ENCODE data around the gene LAG3. TPM values are rescaled to one million over a fixed set of nuclear protein-coding genes. Genes with fewer than 3 reads are reported as not detected.

The LAG3 gene
- total RNA-seq, 1 experiment from 2014 or later = 0.25 TPM

DNA sequence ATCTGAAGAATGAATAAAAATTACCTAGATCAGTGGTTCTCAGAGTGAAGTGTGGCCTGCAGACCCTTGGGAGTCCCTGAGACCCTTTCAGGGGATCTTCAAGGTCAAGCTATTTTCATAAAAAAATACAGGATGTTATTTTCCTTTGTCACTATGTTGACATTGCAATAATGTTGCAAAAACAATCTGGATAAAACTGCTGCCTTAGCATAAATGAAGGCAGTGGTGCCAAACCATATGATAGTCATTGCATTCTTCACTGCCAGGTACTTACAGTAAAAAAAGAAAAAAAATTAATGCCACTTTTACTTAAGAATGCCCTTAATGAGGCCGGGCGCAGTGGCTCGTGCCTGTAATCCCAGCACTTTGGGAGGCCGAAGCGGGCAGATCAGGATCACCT, 15.0 kb downstream of the LAG3 start:
- DNase-seq (ENCODE audit: extremely low read depth, low read depth) = no peak

DNA sequence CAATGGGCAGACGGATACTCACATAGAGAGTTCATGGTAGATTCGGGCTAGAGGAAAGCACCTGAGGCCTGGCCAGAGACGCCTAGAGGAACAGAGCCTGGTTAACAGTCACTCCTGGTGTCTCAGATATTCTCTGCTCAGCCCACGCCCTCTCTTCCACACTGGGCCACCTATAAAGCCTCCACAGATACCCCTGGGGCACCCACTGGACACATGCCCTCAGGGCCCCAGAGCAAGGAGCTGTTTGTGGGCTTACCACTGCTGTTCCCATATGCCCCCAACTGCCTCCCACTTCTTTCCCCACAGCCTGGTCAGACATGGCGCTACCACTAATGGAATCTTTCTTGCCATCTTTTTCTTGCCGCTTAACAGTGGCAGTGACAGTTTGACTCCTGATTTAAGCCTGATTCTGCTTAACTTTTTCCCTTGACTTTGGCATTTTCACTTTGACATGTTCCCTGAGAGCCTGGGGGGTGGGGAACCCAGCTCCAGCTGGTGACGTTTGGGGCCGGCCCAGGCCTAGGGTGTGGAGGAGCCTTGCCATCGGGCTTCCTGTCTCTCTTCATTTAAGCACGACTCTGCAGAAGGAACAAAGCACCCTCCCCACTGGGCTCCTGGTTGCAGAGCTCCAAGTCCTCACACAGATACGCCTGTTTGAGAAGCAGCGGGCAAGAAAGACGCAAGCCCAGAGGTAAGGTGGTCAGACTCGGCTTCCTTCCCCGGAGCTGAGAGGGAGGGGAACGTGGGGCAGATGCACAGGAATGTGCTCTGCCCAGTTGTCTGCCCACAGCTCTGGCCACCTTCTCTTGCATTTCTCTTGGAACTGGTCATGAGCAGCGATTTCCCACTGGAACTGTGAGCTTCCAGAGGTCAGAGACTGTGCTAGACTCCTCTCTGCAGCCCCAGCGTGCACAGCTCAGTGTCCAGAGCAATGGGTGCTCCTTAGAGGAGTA, 16.9 kb downstream of the LAG3 start, which contains the start of gene CD4:
Gene CD4 (plus strand): TSS at position 557 of the 953 bp plus-strand sequence. CDS start 10,611 bp downstream, outside the sequence.
- DNase-seq (ENCODE audit: extremely low read depth, low read depth) = no peak

DNA sequence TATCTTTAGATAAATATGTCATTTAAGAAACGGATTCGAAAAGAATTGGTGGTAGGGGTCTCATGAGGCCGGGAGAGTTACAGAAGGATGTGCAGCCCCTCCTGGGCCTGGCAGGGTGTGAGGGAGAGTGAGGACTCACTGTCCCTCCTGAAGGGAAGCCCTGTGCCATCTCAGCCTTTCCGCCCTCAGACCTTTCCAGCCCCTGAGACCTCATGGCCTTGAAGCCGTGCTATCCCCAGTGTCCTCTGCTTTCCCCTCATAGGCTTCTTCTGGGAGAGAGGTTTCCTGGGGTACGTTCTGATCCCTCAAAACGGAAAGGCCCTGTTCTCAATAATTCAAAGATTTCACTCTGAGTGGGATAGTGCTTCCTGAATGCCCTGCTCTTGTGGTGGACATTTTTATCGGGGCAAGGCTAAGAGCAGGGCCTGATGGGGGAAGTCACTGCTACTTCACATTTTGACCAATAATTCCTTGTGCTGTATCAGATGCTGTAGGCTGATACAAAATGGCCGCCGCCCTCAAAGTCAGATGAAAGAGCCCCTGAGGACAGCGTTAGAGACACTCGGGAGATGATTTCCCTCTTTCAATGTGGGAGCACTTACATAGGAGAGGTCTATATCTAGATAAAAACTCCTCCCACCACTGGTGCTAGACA, 18.3 kb downstream of the LAG3 start:
- DNase-seq (ENCODE audit: extremely low read depth, low read depth) = no peak

DNA sequence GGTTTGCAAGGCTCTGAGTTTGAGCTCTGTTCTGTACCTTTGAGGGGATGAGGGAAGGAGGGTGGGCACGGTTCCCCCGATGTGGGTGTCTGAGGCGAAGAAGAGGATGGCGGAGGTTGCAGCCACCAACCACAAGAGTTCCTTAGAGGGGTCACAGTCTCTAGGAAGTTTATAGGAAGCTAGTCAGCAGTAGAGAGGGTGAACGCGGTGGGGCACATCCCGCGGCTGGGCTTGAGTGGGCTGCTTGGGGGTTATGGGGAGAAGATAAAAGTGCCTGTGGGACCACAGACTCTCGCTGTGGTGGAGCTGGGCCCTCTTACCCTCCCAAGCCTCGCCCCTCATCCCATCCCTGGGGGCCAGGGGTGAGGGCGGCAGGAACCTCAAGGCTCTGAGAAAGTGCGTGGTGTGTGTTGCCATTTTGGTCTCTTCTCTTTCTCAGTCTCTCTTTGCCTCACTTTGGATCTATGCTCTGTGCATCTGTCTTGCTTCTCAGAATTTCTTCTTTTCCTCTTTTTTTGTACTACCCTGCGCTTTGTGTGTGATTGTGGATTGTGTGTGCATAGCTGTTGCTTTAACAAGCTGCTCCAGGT, 19.7 kb downstream of the LAG3 start:
- no peak for DNase-seq (ENCODE audit: extremely low read depth, low read depth)

DNA sequence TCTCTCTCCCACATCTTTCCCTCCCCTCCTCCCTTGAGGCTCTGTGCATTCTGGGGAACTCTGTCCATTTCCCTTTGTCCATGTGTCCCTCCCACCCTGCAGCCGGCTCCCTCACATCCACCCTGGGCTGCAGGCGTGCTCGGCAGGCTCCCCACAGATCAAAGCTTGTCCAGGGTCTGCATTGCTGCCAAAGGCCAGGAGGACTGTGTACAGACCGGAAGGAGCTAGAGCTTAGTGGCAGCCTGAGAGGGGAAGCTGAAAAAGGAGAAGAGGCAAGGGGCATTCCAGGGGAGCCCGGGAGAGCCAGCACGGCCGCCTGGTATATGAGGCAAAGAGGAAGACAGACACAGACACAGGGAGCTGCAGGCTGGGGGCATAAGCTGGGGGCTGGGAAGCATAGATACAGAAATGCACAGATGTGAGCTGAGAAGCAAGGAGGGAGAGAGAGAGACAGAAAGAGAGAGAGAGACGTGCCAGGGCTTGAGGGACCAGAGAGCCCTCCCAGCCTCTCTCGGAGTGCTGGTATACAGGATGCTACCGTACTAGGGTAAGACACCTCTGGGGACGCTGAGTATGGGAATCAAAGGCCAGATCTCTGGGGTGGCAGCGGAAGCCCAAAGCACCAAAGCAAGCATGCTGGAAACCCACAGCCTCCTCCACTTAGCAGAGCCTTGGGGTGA, 20.3 kb downstream of the LAG3 start:
- DNase-seq (ENCODE audit: extremely low read depth, low read depth) = no peak

DNA sequence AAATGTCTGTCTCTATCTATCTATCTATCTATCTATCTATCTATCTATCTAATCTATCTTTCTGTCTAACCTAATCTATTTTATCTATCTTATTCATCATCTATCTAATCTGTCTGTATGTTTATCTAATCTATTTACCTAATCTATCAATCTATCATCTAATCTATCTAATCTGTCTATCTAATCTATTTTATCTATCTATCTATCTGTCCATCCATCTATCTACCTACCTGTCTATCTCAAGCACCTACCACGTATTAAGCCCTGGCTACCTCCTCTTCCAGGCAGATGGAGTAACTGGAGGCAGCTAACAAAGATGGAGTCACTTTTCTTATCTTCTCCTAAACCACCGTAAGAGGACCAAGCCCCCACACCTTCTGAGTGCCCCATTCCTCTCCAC, 22.8 kb downstream of the LAG3 start:
- no peak for DNase-seq (ENCODE audit: extremely low read depth, low read depth)

DNA sequence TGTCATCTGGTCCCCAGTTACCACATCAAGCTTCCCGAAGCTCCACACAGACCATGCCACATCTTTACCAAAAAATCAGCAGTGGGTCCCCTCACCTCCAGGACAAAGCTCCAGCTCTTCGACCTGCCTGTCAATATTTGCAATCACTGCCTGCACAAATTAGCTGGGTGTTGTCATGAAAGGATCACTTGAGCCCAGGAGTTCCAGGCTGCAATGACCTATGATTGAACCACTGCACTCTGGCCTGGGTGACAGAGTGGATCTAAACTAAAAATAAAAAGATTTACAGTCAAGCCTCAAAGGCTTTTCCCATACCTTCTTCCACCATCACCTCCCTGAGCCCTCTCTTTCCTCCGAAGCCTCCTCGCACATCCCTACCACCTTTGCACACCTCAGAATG, 24.3 kb downstream of the LAG3 start:
- DNase-seq (ENCODE audit: extremely low read depth, low read depth) = no peak

DNA sequence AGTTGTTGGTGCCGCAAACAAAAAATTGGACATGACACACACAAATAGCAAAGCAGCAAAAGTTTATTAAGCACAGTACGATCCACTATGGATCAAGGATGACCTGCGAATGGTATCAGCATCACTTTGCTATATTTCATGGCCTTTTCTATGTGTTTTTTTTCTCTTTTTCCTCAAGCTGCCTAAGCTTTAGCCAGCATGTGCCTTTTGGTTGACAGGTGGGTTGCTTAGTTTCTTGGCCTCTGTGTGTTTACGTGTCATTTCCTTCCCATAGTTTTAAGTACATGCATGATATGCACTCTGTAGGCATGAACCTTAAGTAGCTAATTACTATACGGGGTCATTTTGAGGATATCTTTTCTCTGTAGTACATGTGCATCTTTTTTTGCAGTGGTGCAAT, 26.8 kb downstream of the LAG3 start:
- DNase-seq (ENCODE audit: extremely low read depth, low read depth) = no peak

DNA sequence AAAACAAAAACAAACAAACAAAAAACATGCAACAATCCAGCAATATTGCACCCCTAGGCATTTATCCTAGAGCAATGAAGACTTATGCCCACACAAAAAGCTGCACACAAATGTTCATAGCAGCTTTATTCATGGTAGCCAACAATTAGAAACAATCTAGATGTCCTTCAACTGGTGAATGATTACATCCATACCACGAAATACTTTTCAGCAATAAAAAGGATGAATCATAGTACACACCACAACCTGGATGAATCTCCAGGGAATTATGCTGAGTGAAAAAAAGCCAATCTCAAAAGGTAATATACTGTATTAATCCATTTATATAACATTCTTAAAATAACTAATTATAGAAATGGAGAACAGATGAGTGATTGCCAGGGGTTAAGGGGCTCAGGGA, 34.9 kb downstream of the LAG3 start:
- DNase-seq (ENCODE audit: extremely low read depth, low read depth) = no peak

DNA sequence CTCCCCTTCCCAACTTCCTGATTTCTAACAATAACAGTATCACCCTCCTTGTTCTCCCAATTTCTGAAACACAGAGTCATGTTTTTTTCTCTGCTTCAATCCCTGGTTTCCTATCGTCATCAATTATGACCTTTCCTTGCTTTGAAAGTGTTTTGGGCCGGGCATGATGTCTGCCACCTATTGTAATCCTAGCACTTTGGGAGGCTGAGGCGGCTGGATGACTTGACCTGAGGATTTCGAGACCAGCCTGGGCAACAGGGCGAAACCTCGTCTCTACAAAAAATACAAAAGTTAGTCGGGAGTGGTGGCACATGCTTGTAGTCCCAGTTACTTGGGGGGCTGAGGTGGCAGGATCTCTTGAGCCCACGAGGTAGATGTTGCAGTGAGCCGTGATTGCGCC, 36.7 kb downstream of the LAG3 start:
- no peak for DNase-seq (ENCODE audit: extremely low read depth, low read depth)

DNA sequence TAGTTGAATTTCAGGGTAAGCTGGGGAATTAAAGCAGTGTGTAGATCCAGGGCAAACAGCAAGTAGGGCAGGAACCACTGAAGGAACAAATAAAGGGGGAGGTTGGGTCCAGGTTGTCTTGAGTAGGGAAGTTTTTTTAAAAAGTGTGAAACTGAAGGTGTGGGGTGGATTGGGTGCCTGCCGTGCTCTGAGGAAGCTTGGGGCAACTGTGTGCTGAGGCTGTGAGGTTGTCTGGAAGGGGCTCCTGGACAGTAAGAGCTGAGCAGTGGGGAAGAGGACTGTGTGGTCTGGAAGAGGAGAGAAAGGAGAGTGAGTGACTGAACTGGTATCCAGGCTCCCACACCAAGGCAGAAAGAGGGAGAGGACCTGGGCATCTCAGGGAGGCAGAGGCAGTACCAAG, 38.4 kb downstream of the LAG3 start:
- DNase-seq (ENCODE audit: extremely low read depth, low read depth) = no peak

DNA sequence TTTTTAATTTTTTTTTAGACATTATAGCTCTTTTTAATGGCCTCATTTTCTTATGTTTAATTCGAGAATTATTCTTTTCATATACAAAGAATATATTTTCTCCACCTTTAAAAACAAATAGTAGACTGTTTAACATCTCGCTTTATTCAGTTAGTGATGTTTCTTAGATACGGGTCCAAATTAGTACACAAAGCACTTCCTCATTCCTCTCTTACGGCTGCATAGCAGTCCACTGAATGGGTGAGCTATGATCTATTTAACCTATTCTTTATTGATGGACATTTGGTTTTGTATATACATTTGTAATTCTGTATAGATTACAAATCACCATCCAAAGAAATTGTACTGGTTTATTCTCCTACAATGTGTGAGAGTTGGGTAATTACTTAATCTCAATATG, 41.0 kb downstream of the LAG3 start:
- DNase-seq (ENCODE audit: extremely low read depth, low read depth) = no peak

DNA sequence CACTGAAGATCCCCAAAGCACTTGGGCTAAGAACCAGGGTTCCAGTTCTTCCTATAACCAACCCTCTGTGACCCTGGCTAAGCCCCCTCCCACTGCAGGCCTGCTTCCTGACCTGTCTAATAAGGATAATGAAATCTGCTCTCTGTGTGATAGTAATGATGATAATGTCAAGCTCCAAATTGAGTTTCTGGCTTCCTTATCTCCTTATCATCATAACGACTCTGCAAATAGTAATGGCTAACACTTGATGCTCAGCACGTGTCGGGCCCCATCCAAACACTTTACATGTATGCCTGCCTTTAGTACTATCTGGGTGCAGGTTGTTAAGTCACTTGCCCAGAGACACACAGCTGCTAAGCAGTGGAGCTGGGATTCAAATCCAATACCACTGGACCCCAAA, 44.3 kb downstream of the LAG3 start:
- no peak for DNase-seq (ENCODE audit: extremely low read depth, low read depth)

DNA sequence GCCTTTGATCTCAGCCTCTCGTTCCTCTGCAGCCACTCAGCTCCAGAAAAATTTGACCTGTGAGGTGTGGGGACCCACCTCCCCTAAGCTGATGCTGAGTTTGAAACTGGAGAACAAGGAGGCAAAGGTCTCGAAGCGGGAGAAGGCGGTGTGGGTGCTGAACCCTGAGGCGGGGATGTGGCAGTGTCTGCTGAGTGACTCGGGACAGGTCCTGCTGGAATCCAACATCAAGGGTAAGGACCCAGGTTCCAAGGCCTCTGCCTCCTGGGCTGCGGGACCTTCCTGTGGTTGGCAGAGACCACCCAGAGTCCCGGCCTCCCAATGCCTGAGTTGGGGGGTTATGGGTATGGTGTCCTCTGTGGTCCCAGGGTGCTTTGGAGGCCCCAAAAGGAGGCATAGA, 44.8 kb downstream of the LAG3 start:
- no peak for DNase-seq (ENCODE audit: extremely low read depth, low read depth)

DNA sequence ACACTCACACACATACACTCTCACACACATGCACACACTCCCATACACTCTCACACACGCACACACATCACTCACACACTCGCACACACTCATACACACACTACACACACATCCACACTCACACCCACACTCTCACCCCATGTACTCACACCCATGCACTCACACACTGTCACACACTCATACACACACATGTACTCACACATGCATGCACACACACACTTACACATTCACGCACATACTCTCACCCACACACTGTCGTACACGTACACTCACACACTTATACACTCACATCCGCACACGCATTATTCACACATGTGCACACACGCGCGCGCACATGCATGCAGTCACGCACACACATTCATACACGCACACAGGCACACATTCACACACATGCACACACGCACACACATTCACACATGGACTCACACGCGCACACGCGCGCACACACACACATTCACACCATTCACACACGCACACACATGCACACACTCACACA, 45.4 kb downstream of the LAG3 start:
- DNase-seq (ENCODE audit: extremely low read depth, low read depth) = no peak

DNA sequence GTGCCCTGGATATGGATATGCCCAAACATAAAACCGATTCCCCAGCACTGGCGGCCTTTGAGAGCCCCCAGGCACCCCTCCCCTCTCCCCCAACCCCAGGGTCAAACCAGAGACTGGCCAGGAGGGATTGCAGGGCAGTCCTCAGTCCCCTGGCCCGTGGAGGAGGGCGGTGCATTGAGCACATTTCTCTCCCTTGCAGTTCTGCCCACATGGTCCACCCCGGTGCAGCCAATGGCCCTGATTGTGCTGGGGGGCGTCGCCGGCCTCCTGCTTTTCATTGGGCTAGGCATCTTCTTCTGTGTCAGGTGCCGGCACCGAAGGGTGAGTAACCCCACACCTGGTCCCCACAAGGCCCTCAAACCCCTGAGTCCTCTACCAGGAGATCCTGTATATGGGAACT, 45.9 kb downstream of the LAG3 start:
- no peak for DNase-seq (ENCODE audit: extremely low read depth, low read depth)

DNA sequence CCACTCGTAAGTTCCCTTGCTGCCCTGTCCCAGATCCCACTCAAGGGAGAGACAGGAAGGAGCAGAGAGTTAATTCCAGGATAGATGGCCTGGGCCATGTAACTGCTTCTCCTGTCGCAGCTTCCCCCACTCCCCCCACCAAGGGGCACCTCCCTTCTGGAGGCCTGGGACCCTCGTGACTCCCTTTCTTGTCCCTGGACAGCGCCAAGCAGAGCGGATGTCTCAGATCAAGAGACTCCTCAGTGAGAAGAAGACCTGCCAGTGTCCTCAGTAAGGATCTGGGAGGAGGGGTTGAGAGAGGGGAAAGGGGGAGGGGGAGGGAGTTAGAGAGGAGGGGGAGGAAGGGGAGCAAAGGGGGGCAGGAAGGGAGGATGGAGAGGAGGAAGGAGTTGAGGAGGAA, 46.3 kb downstream of the LAG3 start:
- DNase-seq (ENCODE audit: extremely low read depth, low read depth) = no peak

DNA sequence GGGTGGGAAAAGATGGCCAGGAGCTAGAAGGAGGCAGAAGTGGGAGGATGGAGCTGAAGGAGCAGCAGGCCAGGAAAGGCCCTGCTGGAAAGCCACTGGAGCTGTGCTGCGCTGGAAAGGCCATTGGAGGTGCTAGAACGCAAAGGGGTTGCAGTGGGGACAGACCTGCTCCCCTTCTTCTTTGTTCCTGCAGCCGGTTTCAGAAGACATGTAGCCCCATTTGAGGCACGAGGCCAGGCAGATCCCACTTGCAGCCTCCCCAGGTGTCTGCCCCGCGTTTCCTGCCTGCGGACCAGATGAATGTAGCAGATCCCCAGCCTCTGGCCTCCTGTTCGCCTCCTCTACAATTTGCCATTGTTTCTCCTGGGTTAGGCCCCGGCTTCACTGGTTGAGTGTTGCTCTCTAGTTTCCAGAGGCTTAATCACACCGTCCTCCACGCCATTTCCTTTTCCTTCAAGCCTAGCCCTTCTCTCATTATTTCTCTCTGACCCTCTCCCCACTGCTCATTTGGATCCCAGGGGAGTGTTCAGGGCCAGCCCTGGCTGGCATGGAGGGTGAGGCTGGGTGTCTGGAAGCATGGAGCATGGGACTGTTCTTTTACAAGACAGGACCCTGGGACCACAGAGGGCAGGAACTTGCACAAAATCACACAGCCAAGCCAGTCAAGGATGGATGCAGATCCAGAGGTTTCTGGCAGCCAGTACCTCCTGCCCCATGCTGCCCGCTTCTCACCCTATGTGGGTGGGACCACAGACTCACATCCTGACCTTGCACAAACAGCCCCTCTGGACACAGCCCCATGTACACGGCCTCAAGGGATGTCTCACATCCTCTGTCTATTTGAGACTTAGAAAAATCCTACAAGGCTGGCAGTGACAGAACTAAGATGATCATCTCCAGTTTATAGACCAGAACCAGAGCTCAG, 47.0 kb downstream of the LAG3 start:
- DNase-seq (ENCODE audit: extremely low read depth, low read depth) = no peak

DNA sequence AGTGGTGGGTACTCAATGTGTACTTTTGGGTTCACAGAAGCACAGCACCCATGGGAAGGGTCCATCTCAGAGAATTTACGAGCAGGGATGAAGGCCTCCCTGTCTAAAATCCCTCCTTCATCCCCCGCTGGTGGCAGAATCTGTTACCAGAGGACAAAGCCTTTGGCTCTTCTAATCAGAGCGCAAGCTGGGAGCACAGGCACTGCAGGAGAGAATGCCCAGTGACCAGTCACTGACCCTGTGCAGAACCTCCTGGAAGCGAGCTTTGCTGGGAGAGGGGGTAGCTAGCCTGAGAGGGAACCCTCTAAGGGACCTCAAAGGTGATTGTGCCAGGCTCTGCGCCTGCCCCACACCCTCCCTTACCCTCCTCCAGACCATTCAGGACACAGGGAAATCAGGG, 47.8 kb downstream of the LAG3 start:
- no peak for DNase-seq (ENCODE audit: extremely low read depth, low read depth)

All from NCI-H460 (cell line).